Epithelial cell of esophagus (primary cell): ENCODE data around the gene SLC9A1.

ENCODE experiments used
- DNase-seq: peaks from one replicate; pipeline ENCODE4 v3.0.0; 2010; ENCODE audit warnings: low read depth
- H3K4me3 ChIP-seq: 2 replicates; pipeline ENCODE4 v1.5.1; 2011; ENCODE audit warnings: mild to moderate bottlenecking, low read length, control low read depth
- TF ChIP-seq, protein P1 (sequence below): IDR thresholded peaks from 2 replicates; pipeline ENCODE4 v1.5.1; 2011; ENCODE audit warnings: low read depth, mild to moderate bottlenecking, low read length, control low read depth, inconsistent platforms; ENCODE audit not compliant: insufficient read depth; ENCODE audit errors: missing control alignments

The SLC9A1 gene

DNA sequence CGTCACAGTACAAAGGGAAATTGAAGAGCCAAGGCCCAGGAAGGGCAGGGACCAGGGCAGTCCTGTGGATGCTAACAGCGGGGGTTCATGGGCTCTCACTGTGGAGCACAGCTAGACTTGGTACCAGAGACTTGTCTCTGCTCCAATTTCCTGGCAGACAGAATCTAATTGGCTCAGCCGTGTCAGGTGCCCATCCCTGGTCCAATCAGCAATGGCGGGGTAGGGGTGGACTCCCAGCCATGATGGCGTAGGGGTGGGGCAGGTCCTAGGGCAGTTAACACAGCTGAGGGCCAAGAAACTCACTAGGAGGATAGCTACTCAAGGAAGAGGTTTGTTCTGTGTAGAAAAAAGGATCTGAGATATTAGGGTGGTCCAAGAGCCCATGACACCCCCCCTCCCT is 102.4 kb downstream of the SLC9A1 start:
- DNase-seq, result no peak
- TF ChIP-seq, protein P1, sequence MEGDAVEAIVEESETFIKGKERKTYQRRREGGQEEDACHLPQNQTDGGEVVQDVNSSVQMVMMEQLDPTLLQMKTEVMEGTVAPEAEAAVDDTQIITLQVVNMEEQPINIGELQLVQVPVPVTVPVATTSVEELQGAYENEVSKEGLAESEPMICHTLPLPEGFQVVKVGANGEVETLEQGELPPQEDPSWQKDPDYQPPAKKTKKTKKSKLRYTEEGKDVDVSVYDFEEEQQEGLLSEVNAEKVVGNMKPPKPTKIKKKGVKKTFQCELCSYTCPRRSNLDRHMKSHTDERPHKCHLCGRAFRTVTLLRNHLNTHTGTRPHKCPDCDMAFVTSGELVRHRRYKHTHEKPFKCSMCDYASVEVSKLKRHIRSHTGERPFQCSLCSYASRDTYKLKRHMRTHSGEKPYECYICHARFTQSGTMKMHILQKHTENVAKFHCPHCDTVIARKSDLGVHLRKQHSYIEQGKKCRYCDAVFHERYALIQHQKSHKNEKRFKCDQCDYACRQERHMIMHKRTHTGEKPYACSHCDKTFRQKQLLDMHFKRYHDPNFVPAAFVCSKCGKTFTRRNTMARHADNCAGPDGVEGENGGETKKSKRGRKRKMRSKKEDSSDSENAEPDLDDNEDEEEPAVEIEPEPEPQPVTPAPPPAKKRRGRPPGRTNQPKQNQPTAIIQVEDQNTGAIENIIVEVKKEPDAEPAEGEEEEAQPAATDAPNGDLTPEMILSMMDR, result no peak
- no peak overlapping the region for H3K4me3 ChIP-seq

DNA sequence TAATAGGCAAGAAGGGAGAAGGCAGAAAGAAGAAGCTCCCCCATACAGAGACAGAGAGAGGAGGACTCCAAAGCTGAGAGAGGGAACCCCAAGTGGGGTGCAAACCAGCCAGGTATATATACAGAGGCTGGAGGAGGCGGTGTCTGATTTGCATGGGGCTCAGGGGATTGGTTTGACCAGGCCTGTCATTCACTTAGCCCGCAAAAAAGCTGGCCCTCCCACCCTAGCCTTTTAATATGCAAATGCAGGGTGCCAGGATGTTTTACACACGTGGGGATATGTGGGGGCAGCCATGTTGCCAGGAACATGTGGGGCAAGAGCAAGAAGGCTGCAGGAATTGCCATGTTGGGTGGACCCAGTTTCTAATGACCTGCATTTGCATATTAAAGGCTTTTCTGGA is 105.3 kb downstream of the SLC9A1 start:
- TF ChIP-seq, protein P1, result no peak
- H3K4me3 ChIP-seq, result no peak overlapping the region
- DNase-seq, result no peak

DNA sequence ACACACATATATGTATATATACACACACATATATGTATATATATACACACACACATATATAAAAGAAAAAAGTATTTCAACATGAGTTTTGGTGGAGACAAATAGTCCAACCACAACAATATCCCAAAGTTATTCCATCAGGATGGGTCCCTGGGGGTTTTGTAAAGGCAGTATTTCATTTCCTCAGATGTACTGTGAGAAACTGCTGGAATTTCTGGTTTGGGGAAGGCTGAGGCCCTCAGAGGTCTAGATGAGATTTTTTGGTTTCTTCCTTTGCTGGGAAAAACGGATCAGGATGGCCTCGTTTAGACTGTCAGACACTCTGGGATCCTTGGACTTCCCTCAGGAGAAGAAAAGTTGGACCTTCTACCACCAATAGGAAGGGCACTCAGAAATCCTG is 105.8 kb downstream of the SLC9A1 start:
- H3K4me3 ChIP-seq, result no peak overlapping the region
- TF ChIP-seq, protein P1, result no peak
- no peak for DNase-seq
